Measurements from ENCODE around the gene ATG4B.

The ATG4B gene

DNA sequence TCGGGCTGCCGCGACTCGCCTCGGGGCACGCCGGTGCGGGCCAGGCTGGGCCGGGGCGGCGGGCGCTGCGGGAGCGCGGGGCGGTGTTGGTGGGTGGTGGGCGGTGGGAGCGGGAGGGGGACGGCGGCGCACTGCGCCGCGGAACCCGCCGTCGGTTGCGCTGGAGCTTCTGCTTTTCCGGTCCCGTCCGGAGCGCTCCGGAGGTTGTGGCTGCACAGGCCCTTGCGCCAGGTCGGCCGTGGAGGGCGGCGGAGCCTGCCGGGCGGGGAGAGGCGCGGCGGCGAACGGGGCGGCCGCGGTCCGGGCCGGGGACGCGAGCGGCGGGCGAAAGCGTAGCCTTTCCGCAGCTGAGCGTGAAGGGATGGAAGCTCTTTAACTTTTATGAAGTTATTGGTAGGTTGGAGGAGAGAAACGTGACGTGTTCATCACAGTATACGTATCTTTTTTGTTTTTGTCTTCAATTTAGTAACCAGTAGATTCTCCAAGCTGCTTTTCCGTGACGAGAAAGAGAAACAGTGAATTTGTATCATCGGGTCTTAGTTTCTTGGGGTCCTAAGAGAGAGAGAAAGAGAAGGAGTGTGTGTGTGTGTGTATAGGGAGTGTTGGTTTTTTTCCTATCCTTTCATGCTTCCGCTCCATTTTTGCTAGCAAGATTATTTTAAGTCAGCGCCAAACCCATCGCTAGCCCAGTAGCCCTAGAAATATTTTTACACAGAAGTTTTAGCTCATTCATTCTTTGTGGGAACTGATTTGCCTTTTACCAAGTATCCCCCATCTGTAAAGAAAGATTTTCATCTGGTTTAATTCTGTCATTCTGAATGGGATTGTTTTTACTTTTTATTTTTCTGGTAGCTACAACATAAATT, 535 bp downstream of the ATG4B start:
- H3K27me3 ChIP-seq (ENCODE audit: control insufficient read depth in 5 of 5, insufficient read depth in 4 of 5, low read length in 5 of 5), result no peaks in the 10 kb centered on the region
- peak overlapping the region; percentile 78 to 98 (median 93) for H3K4me3 ChIP-seq (ENCODE audit: low read depth in 1 of 5, low read length in 5 of 5)
- H3K4me1 ChIP-seq (ENCODE audit: control insufficient read depth in 5 of 5, insufficient read depth in 5 of 5, low read length in 5 of 5), result peaks cover 5 to 42% (median 32%) of the 10 kb centered on the region in 5 donors
- H3K27ac ChIP-seq (ENCODE audit: low read depth, low read length), result peak overlapping the region; percentile 85
- peaks cover 0 to 13% (median 8%) of the 10 kb centered on the region in 5 donors for H3K36me3 ChIP-seq (ENCODE audit: control insufficient read depth in 5 of 5, insufficient read depth in 5 of 5, low read length in 5 of 5)
- H3K9me3 ChIP-seq (ENCODE audit: control insufficient read depth in 5 of 5, low read length in 5 of 5), result no peaks in the 10 kb centered on the region
- peak overlapping the region; percentile 59 to 96 (median 86) for H3K9ac ChIP-seq (ENCODE audit: low read length in 5 of 5)

DNA sequence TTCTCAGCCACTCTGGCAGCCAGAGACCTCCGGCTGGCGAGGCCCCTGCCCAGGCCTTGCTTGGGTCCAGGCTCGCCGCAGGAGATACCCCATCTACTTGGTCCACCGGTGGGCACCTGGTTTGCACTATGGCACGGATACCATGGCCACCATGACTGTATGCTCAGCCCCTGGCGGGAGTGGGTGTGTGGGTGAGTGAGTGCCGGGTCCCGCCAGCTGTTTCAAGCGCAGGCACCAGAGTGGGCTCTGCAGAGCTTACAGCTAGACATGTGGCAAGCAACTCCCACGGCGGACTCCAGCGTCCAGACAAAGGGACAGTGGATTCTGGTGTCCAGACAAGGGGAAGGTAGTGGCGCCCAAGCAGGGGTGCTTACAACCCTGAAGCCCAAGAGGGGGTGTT, 1.4 kb downstream of the ATG4B start:
- Histone ChIP-seq H3K4me1 (ENCODE audit: control insufficient read depth in 5 of 5, insufficient read depth in 5 of 5, low read length in 5 of 5) (peaks cover 5 to 42% (median 32%) of the 10 kb centered on the region in 5 donors), H3K27ac (ENCODE audit: low read depth, low read length) (no peak overlapping the region), H3K36me3 (ENCODE audit: control insufficient read depth in 5 of 5, insufficient read depth in 5 of 5, low read length in 5 of 5) (peaks cover 0 to 4% (median 0%) of the 10 kb centered on the region in 5 donors), H3K9ac (ENCODE audit: low read length in 5 of 5) (peak overlapping the region in 3 of 5 donors; percentile 61 to 96 (median 86)), H3K4me3 (ENCODE audit: low read depth in 1 of 5, low read length in 5 of 5) (peak overlapping the region in 3 of 5 donors; percentile 6 to 98 (median 95)), H3K9me3 (ENCODE audit: control insufficient read depth in 5 of 5, low read length in 5 of 5) (no peaks in the 10 kb centered on the region), H3K27me3 (ENCODE audit: control insufficient read depth in 5 of 5, insufficient read depth in 4 of 5, low read length in 5 of 5) (no peaks in the 10 kb centered on the region)

DNA sequence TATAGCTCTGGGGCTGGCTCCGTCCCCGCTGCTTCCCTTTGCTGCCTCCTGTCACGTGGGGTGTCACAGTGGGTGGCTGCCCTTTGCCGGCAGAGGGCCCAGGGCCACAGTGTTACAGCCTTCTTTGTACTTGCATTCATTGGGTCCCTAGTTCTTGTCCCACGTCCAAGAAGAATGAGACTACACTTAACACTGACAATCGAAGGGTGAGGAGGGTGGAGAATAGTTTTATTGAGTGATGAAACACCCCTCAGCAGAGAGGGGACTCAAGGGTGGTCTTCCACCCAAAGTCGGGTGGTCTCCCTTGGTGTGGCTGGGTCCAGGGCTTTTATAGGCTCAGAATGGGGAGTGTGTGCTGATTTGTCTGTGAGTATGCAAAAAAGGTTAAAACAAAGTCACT, 1.9 kb downstream of the ATG4B start:
- no peak overlapping the region for H3K27ac ChIP-seq (ENCODE audit: low read depth, low read length)
- H3K9ac ChIP-seq (ENCODE audit: low read length in 5 of 5), result no peak overlapping the region
- H3K4me3 ChIP-seq (ENCODE audit: low read depth in 1 of 5, low read length in 5 of 5), result peak overlapping the region in 1 of 5 donors; percentile 6
- no peaks in the 10 kb centered on the region for H3K9me3 ChIP-seq (ENCODE audit: control insufficient read depth in 5 of 5, low read length in 5 of 5)
- peaks cover 5 to 42% (median 32%) of the 10 kb centered on the region in 5 donors for H3K4me1 ChIP-seq (ENCODE audit: control insufficient read depth in 5 of 5, insufficient read depth in 5 of 5, low read length in 5 of 5)
- peaks cover 0 to 4% (median 0%) of the 10 kb centered on the region in 5 donors for H3K36me3 ChIP-seq (ENCODE audit: control insufficient read depth in 5 of 5, insufficient read depth in 5 of 5, low read length in 5 of 5)
- no peaks in the 10 kb centered on the region for H3K27me3 ChIP-seq (ENCODE audit: control insufficient read depth in 5 of 5, insufficient read depth in 4 of 5, low read length in 5 of 5)

DNA sequence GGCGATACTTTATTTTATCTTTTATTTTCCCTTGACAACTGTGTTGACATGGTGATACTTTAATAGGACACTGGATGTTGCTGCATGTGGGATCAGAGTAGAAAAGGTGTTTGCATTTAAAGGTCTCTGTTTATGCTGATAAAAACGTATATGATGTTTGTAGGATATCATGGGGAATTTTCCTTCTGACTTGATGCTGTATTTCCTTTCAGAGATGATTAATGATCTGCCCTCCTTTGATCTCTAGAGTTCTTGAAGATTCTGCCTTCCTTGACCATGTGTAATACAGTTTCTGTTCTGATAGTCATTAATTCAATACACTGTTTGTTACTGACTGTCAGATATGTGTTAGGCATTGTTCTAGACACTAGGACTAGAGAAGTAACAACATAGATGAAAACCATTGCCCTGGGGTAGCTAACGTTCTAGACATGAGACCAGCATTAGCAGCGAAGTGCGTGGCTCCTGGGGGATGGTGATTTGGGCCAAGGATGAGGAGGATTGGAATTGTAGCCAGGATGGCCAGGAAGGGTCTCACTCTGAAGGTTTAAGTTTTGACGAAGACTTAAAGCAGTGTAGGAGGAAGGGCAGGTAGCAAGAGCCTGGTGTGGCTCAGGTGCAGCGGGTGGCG, 2.8 kb downstream of the ATG4B start:
- Histone ChIP-seq H3K4me3 (ENCODE audit: low read depth in 1 of 5, low read length in 5 of 5) (no peak overlapping the region), H3K4me1 (ENCODE audit: control insufficient read depth in 5 of 5, insufficient read depth in 5 of 5, low read length in 5 of 5) (peaks cover 5 to 39% (median 31%) of the 10 kb centered on the region in 5 donors), H3K27ac (ENCODE audit: low read depth, low read length) (no peak overlapping the region), H3K9me3 (ENCODE audit: control insufficient read depth in 5 of 5, low read length in 5 of 5) (no peaks in the 10 kb centered on the region), H3K27me3 (ENCODE audit: control insufficient read depth in 5 of 5, insufficient read depth in 4 of 5, low read length in 5 of 5) (no peaks in the 10 kb centered on the region), H3K9ac (ENCODE audit: low read length in 5 of 5) (peak overlapping the region in 1 of 5 donors; percentile 32), H3K36me3 (ENCODE audit: control insufficient read depth in 5 of 5, insufficient read depth in 5 of 5, low read length in 5 of 5) (peaks cover 0 to 6% (median 0%) of the 10 kb centered on the region in 5 donors)

DNA sequence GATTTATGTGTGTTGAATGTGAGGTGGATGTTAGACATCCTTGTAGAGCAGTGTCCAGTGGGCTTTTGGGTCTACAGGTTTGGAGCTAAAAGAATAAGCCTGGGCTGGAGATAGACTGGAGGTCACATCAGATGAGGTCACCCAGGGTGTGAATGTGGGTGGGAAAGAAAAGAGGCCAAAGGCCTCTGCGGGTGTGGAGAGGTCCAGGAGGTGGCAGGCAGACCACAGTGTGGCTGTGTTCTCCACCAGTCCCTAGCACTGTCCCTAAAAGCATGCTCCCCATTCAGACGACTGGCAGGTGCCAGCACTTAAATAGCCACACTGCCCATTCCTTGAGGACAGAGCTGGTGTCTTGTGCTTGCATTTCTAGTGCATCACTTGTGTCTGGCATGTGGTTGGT, 4.1 kb downstream of the ATG4B start:
- Histone ChIP-seq H3K4me1 (ENCODE audit: control insufficient read depth in 5 of 5, insufficient read depth in 5 of 5, low read length in 5 of 5) (peaks cover 8 to 40% (median 22%) of the 10 kb centered on the region in 5 donors), H3K9me3 (ENCODE audit: control insufficient read depth in 5 of 5, low read length in 5 of 5) (no peaks in the 10 kb centered on the region), H3K27ac (ENCODE audit: low read depth, low read length) (no peak overlapping the region)

DNA sequence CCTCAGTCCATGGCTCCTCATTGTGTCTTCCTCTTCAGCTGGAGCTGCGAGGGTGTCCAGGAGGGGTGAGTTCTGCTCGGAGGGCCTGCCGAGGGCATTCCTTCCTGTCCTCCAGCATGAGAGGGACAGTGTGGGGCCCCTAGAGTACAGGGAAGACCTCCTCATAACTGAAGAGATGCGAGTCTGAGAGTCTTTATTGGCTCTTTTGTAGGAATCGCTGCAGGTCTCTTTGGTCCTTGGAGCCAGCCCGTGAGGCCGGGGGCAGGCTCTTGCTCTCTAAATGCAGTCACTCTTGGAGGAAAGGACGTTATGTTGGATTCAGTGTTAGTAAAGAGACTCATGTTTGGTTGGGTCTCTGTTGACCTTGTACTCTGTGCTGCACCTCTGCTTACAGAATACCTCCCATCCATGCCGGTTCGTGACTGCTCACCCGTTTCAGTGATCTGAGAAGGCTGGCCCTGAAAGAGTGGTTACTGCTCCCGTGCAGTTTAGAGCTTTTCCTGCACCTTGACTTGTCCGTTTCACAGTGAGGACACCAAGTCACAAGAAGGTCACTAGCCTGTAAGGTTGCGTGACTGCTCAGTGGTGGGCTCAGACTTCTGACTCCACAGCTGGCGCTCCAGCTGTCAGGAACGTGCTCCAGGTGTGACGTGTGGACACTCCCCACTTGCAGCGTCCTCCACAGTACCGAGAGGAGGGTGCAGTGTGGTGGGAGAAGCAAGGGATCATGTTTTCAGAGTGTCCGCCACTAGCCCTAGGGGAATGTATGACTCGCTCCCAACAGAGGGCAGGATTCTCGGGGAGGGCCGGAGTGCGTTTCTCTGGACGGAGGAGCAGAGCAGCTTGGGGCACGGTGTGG, 7.8 kb downstream of the ATG4B start:
- Histone ChIP-seq H3K9ac (ENCODE audit: low read length in 5 of 5) (no peak overlapping the region), H3K4me3 (ENCODE audit: low read depth in 1 of 5, low read length in 5 of 5) (no peak overlapping the region), H3K36me3 (ENCODE audit: control insufficient read depth in 5 of 5, insufficient read depth in 5 of 5, low read length in 5 of 5) (peaks cover 0 to 6% (median 3%) of the 10 kb centered on the region in 5 donors), H3K9me3 (ENCODE audit: control insufficient read depth in 5 of 5, low read length in 5 of 5) (no peaks in the 10 kb centered on the region), H3K27ac (ENCODE audit: low read depth, low read length) (no peak overlapping the region), H3K4me1 (ENCODE audit: control insufficient read depth in 5 of 5, insufficient read depth in 5 of 5, low read length in 5 of 5) (peaks cover 2 to 29% (median 6%) of the 10 kb centered on the region in 5 donors), H3K27me3 (ENCODE audit: control insufficient read depth in 5 of 5, insufficient read depth in 4 of 5, low read length in 5 of 5) (no peaks in the 10 kb centered on the region)

More for the DNA sequence above, 4.1 kb downstream of the ATG4B start:
- H3K27me3 ChIP-seq (ENCODE audit: control insufficient read depth in 5 of 5, insufficient read depth in 4 of 5, low read length in 5 of 5), result no peaks in the 10 kb centered on the region
- no peak overlapping the region for H3K9ac ChIP-seq (ENCODE audit: low read length in 5 of 5)
- H3K4me3 ChIP-seq (ENCODE audit: low read depth in 1 of 5, low read length in 5 of 5), result no peak overlapping the region
- H3K36me3 ChIP-seq (ENCODE audit: control insufficient read depth in 5 of 5, insufficient read depth in 5 of 5, low read length in 5 of 5), result peaks cover 0 to 11% (median 3%) of the 10 kb centered on the region in 5 donors

DNA sequence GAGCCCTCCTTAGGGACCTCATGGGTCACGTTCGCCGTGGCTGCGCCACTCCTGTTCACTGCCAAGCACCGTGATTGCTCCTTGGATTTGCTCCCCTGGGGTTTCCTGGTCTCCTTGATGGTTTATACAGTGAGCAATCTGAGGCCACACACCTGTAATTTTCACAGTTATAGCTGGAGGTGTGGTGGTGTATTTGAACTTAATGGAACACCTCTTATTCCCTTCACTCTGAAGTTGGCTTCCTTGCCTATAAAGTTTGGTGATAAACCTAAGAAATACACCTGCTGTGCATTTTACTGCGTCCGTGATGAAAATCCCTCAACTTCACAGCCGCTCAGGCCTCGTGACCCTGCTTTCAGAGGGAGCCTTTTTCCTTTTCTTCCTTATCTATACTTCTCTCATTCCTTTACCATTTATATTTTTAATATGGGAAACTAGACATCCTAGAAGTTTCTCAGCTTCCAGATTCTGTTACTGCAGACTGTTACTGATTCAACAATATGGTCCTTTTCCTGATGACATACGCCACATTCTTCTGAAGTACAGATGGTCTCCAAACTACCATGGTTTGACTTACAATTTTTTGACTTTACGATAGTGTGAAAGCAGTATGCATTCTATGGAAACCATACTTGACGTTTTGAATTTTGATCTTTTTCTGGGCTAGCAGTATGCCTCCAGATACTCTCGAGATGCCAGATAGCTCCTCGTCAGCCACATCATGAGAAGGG, 8.6 kb downstream of the ATG4B start:
- H3K4me3 ChIP-seq (ENCODE audit: low read depth in 1 of 5, low read length in 5 of 5), result no peak overlapping the region
- peaks cover 2 to 25% (median 6%) of the 10 kb centered on the region in 5 donors for H3K4me1 ChIP-seq (ENCODE audit: control insufficient read depth in 5 of 5, insufficient read depth in 5 of 5, low read length in 5 of 5)
- H3K27ac ChIP-seq (ENCODE audit: low read depth, low read length), result no peak overlapping the region
- H3K27me3 ChIP-seq (ENCODE audit: control insufficient read depth in 5 of 5, insufficient read depth in 4 of 5, low read length in 5 of 5), result no peaks in the 10 kb centered on the region
- H3K9me3 ChIP-seq (ENCODE audit: control insufficient read depth in 5 of 5, low read length in 5 of 5), result no peaks in the 10 kb centered on the region
- H3K9ac ChIP-seq (ENCODE audit: low read length in 5 of 5), result no peak overlapping the region
- peaks cover 0 to 10% (median 5%) of the 10 kb centered on the region in 5 donors for H3K36me3 ChIP-seq (ENCODE audit: control insufficient read depth in 5 of 5, insufficient read depth in 5 of 5, low read length in 5 of 5)

DNA sequence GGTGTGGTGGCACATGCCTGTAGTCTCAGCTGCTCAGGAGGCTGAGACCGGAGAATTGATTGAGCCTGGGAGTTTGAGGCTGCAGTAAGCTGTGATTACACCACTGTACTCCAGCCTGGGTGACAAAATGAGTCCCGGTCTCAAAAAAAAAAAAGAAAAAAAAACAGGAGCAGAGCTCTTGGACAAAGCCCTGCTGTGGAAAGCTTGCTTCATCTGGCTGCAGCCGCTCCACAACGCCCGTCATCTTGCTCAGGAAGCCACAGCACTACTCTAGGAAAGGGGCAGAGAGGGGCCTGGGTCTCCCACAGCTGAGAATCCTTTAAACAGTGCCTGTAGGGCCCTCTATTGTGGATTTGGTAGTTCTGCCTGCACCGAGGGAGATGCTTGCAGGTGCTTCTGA, 11.0 kb downstream of the ATG4B start:
- H3K27me3 ChIP-seq (ENCODE audit: control insufficient read depth in 5 of 5, insufficient read depth in 4 of 5, low read length in 5 of 5), result no peaks in the 10 kb centered on the region
- no peak overlapping the region for H3K9ac ChIP-seq (ENCODE audit: low read length in 5 of 5)
- H3K4me1 ChIP-seq (ENCODE audit: control insufficient read depth in 5 of 5, insufficient read depth in 5 of 5, low read length in 5 of 5), result peaks cover 2 to 20% (median 3%) of the 10 kb centered on the region in 5 donors
- peaks cover 0 to 33% (median 29%) of the 10 kb centered on the region in 5 donors for H3K36me3 ChIP-seq (ENCODE audit: control insufficient read depth in 5 of 5, insufficient read depth in 5 of 5, low read length in 5 of 5)
- no peak overlapping the region for H3K4me3 ChIP-seq (ENCODE audit: low read depth in 1 of 5, low read length in 5 of 5)
- H3K27ac ChIP-seq (ENCODE audit: low read depth, low read length), result no peak overlapping the region
- H3K9me3 ChIP-seq (ENCODE audit: control insufficient read depth in 5 of 5, low read length in 5 of 5), result no peaks in the 10 kb centered on the region

DNA sequence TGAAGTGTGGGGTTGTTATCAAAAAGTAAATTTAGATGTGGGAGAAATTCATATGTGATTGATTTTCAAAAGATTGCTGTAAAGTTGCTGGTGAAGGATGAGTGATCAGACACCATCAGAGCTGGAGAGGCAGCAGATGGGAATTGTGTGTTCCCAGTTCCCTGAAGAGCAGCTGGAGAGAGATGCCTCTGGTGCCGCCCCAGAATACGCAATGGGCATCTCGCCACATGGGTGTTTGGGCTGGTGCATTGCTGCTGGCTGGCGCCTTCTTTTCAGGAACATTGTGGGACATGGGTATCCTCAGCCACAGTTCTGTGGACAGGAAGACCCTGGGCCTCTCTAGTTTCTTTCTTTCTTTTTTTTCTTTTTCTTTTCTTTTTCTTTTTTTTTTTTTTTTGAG, 11.9 kb downstream of the ATG4B start:
- no peaks in the 10 kb centered on the region for H3K27me3 ChIP-seq (ENCODE audit: control insufficient read depth in 5 of 5, insufficient read depth in 4 of 5, low read length in 5 of 5)
- H3K4me1 ChIP-seq (ENCODE audit: control insufficient read depth in 5 of 5, insufficient read depth in 5 of 5, low read length in 5 of 5), result peaks cover 2 to 20% (median 3%) of the 10 kb centered on the region in 5 donors
- H3K4me3 ChIP-seq (ENCODE audit: low read depth in 1 of 5, low read length in 5 of 5), result no peak overlapping the region
- H3K27ac ChIP-seq (ENCODE audit: low read depth, low read length), result no peak overlapping the region
- no peaks in the 10 kb centered on the region for H3K9me3 ChIP-seq (ENCODE audit: control insufficient read depth in 5 of 5, low read length in 5 of 5)
- H3K36me3 ChIP-seq (ENCODE audit: control insufficient read depth in 5 of 5, insufficient read depth in 5 of 5, low read length in 5 of 5), result peaks cover 0 to 38% (median 32%) of the 10 kb centered on the region in 5 donors
- H3K9ac ChIP-seq (ENCODE audit: low read length in 5 of 5), result no peak overlapping the region

All from subcutaneous abdominal adipose tissue (tissue), 5 donors.